Activated CD4-positive, alpha-beta memory T cell treated with anti-CD3 and anti-CD28 coated beads for 36 hours (primary cell): Measurements from ENCODE around the gene SAMD9. TPM values are rescaled to one million over a fixed set of nuclear protein-coding genes. Genes with fewer than 3 reads are reported as not detected.

ENCODE experiments used
- CTCF ChIA-PET: fragments of 350-600 bp; sonication (Branson Sonifier 250); formaldehyde crosslinking; loops from one replicate; lab custom pipeline; 2021; ENCODE audit warnings: antibody characterized with exemption, inconsistent platforms; lab: Charles Lee
- POLR2A ChIA-PET: fragments of 350-600 bp; sonication (Branson Sonifier 250); formaldehyde crosslinking; loops from one replicate; lab custom pipeline; 2021; ENCODE audit warnings: antibody characterized with exemption; lab: Charles Lee
- DNase-seq: peaks from one replicate; pipeline ENCODE4 v3.0.0-alpha.2; 2020
- H3K27ac Mint-ChIP-seq: one replicate; pipeline ENCODE4 v1.8.0; 2021; ENCODE audit warnings: mixed read lengths
- H3K27me3 Mint-ChIP-seq: one replicate; pipeline ENCODE4 v1.8.0; 2021; ENCODE audit warnings: mixed read lengths
- H3K36me3 Mint-ChIP-seq: one replicate; pipeline ENCODE4 v1.8.0; 2021; ENCODE audit warnings: mixed read lengths
- H3K4me1 Mint-ChIP-seq: one replicate; pipeline ENCODE4 v1.8.0; 2021; ENCODE audit warnings: low read depth, mixed read lengths
- H3K4me3 Mint-ChIP-seq: one replicate; pipeline ENCODE4 v1.8.0; 2021; ENCODE audit warnings: mild to moderate bottlenecking, mixed read lengths
- H3K9me3 Mint-ChIP-seq: one replicate; pipeline ENCODE4 v1.8.0; 2021; ENCODE audit warnings: mixed read lengths
- intact Hi-C: fragments of 100-400 bp; cut with micrococcal nuclease; formaldehyde crosslinking; loops from one replicate; pipeline ENCODE4 v1.15.1; 2023
- total RNA-seq, 2 experiments: library from RNA; stranded (reverse); gene quantifications; one replicate each; pipeline ENCODE4 v1.2.3, GENCODE V29; 2021

Gene SAMD9
- 1 to 10 TPM; 6.9 to 7.2 TPM for total RNA-seq

DNA sequence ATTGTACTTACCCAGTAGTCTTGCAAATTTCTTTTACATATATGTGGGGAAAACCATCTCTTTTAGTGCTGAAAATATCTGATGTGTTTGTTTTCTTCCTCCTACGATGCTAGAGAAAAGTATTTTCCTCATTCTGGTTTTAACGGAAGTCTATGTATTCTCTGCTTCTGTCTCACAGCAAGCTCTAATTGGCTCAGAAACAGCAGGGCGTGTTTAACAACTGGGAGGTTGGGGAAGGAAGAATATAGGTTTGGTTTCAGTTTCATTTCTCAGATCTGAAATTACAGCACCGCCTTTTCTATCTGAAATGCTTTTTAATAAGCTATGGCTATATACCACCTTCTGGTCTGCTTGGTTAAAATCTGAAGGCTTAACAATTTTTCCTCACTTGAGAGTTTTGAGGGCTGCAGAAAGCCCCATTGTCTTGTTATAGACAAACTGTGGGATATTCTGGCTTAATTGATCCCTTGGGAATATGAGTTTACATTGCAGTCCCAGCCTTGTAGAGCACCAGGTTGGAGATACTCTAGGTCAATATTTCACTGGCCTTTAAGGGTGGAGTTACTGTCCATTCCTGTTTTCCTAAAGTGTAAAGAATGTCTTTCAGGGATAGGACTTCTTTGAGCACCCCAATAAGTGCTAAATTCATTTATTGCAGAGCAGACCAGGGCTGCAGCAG, at the start of gene SAMD9:
TSS of gene SAMD9 (minus strand) at position 128 of the 679 bp plus-strand sequence. CDS start 11,882 bp downstream, outside the sequence.
- Mint-ChIP-seq H3K36me3 (peaks cover 32% of the 10 kb centered on the region), H3K9me3 (peaks cover 24% of the 10 kb centered on the region), H3K4me3 (peak within 1 kb of the TSS; percentile 69), H3K27ac (peak within 1 kb of the TSS; percentile 69), H3K27me3 (no peaks in the 10 kb centered on the region), H3K4me1 (peaks cover 50% of the 10 kb centered on the region)
- intact Hi-C loops, result loop anchor here (1.0 to 5.0 kb wide), 8 partner anchors 47 to 884 kb away; partner anchors contain the start of genes BET1 and VPS50
- POLR2A ChIA-PET, result interaction anchor here (1.4 kb wide), 1 partner anchor 29 kb away, joined by 4 read pairs; no protein-coding TSS in a partner anchor
- CTCF ChIA-PET, result interaction anchor here (1.1 to 1.7 kb wide), 4 partner anchors 68 to 670 kb away, joined by 4 to 8 read pairs (median 5); partner anchors contain the start of gene GATAD1
- peak; percentile 55 for DNase-seq

DNA sequence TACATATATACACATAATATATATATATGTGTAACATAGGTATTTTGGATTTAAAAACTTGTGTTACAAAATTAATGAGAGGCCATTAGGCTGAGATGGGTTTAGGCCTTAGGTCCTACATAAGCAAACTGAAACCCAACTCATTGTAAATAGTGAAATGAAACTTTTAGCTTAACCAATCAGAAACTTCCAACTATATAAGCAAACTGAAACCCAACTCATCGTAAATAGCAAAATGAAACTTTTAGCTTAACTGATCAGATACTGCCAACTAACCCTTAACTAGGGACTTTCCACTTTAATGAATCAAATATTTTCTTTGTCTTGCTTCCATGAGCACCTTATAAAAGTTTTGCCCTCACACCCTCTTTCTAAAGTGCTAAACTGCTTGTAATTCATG, 47.7 kb upstream of the SAMD9 start:
- no peak overlapping the region for H3K4me3 Mint-ChIP-seq
- no peak overlapping the region for H3K27ac Mint-ChIP-seq
- peaks cover 10% of the 10 kb centered on the region for H3K36me3 Mint-ChIP-seq
- H3K4me1 Mint-ChIP-seq, result peaks cover 9% of the 10 kb centered on the region
- CTCF ChIA-PET, result interaction anchor here (0.7 kb wide), 1 partner anchor 12 kb away, joined by 3 read pairs; no protein-coding TSS in a partner anchor
- POLR2A ChIA-PET, result no interaction called here
- DNase-seq, result no peak
- intact Hi-C loops, result loop anchor here (1.0 kb wide), 2 partner anchors 20 to 47 kb away; no protein-coding TSS in a partner anchor
- peaks cover 39% of the 10 kb centered on the region for H3K9me3 Mint-ChIP-seq
- H3K27me3 Mint-ChIP-seq, result no peaks in the 10 kb centered on the region

DNA sequence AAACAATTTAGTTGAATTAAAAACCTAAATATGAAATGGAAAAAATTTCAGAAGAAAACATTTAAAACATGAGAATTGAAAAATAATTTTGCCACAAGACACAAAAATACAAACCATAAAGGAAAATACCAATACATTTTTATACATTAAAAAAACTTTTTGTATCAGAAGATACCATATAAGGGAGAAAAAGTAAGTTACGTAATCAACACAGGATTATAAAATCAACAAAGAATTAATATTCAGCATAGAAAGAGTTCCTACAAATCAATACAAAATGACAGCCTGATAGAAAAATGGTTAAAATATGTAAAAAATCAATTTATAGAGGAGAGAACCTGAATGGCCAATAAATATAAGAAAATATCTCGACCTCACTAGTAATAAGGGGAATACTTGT, 47.0 kb upstream of the SAMD9 start:
- H3K4me3 Mint-ChIP-seq, result no peak overlapping the region
- H3K36me3 Mint-ChIP-seq, result peaks cover 10% of the 10 kb centered on the region
- no peak overlapping the region for H3K27ac Mint-ChIP-seq
- H3K9me3 Mint-ChIP-seq, result peaks cover 39% of the 10 kb centered on the region
- CTCF ChIA-PET, result interaction anchor here (0.7 kb wide), 1 partner anchor 11 kb away, joined by 3 read pairs; no protein-coding TSS in a partner anchor
- intact Hi-C loops, result loop anchor here (1.0 kb wide), 2 partner anchors 21 to 46 kb away; no protein-coding TSS in a partner anchor
- no peak for DNase-seq
- POLR2A ChIA-PET, result no interaction called here
- peaks cover 9% of the 10 kb centered on the region for H3K4me1 Mint-ChIP-seq
- H3K27me3 Mint-ChIP-seq, result no peaks in the 10 kb centered on the region

DNA sequence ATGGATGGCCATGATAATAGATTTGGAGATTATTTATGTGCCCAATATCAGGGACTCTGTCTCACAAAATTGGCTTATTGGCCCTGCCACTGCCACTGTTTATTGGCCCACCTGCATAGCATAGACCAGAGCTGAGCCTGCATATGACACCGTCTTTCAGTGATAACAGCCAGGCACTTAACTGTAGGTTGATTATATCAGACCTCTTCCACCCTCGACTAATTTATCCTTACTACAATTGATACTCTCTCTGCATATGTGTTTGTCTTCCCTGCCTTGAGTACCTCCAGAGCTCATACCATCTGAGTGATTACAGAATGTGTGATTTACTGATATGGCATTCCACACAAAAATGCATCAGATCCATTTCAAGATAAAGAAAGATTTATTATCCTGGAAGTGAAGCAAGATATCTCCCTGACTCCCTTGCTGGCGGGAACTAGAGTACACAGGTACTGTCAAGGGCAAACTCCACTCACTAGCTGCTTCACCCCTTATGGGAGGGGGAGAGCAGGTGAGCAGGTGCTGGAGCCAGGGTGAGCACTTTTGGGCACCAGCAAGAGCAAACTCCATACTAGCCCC, 43.5 kb upstream of the SAMD9 start:
- no peak overlapping the region for H3K4me3 Mint-ChIP-seq
- H3K36me3 Mint-ChIP-seq, result peaks cover 7% of the 10 kb centered on the region
- intact Hi-C loops, result no loop called here
- no peaks in the 10 kb centered on the region for H3K27me3 Mint-ChIP-seq
- H3K27ac Mint-ChIP-seq, result no peak overlapping the region
- DNase-seq, result no peak
- ChIA-PET CTCF (no interaction called here), POLR2A (no interaction called here)
- peaks cover 17% of the 10 kb centered on the region for H3K9me3 Mint-ChIP-seq
- peaks cover 9% of the 10 kb centered on the region for H3K4me1 Mint-ChIP-seq

DNA sequence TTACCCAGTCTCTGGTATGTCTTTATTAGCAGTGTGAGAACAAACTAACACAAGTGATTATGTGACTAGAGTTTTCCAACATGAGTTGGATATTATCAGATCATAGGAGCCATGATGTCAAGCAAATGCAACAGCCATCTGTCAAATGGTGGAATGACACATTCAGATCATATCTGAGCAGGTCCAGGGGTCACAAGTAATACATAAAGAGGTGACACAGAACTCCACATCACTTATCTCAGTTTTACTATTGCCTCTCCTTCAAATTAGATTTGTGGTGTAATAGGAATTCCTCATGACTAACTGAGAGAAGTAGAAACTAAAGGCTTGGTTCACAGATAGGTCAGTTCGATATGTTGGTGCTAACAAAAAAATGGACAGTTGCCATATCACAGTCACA, 42.6 kb upstream of the SAMD9 start:
- intact Hi-C loops, result no loop called here
- Mint-ChIP-seq H3K4me1 (peaks cover 2% of the 10 kb centered on the region), H3K27me3 (no peaks in the 10 kb centered on the region), H3K9me3 (peaks cover 17% of the 10 kb centered on the region), H3K27ac (no peak overlapping the region), H3K36me3 (peaks cover 7% of the 10 kb centered on the region), H3K4me3 (no peak overlapping the region)
- DNase-seq, result no peak
- ChIA-PET CTCF (no interaction called here), POLR2A (no interaction called here)

DNA sequence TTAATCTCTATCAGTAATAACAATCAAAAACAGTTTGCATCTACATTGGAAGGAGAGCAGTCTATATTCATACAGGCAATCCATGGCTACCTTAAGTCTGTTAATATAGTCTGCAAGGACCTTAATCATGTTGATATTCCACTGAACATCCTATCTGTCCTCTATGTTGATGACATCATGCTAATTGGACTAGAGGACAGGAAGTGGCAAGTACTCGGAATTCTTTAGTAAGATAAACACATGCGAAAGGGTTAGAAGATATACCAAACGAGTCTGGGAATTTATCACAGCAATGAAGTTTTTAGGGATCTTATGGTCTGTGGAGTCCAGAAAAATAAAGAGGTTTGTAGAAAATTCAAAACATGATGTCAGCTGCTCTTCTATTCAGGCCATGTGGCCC, 41.7 kb upstream of the SAMD9 start:
- Mint-ChIP-seq H3K36me3 (peaks cover 7% of the 10 kb centered on the region), H3K27me3 (no peaks in the 10 kb centered on the region), H3K4me1 (peaks cover 2% of the 10 kb centered on the region), H3K9me3 (peaks cover 17% of the 10 kb centered on the region), H3K4me3 (no peak overlapping the region), H3K27ac (no peak overlapping the region)
- DNase-seq, result no peak
- ChIA-PET POLR2A (no interaction called here), CTCF (no interaction called here)
- intact Hi-C loops, result no loop called here

DNA sequence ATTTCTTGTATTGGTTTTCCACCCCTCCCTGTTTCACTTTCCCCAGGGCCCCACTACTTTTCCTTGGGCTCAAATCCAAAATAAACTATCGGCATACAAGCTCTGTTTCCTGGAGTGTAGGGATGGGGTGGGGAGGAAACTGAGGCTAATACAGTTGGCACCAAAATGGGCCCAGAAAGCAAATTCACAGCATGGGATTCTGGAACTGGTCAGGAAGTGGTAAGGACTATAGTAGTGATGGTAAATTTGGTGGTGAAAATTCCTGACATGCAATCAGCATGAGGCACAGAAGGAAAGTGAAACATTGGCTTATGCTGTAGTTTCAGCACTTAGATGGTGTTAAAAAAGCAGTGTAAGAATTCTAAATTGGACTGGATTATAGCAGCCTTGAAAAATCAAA, 39.1 kb upstream of the SAMD9 start:
- peaks cover 2% of the 10 kb centered on the region for H3K4me1 Mint-ChIP-seq
- no peak overlapping the region for H3K4me3 Mint-ChIP-seq
- POLR2A ChIA-PET, result no interaction called here
- DNase-seq, result no peak
- intact Hi-C loops, result no loop called here
- H3K27ac Mint-ChIP-seq, result no peak overlapping the region
- peaks cover 7% of the 10 kb centered on the region for H3K9me3 Mint-ChIP-seq
- CTCF ChIA-PET, result interaction anchor here (0.6 kb wide), 1 partner anchor 16 kb away, joined by 3 read pairs; no protein-coding TSS in a partner anchor
- peaks cover under 1% of the 10 kb centered on the region for H3K36me3 Mint-ChIP-seq
- no peaks in the 10 kb centered on the region for H3K27me3 Mint-ChIP-seq

DNA sequence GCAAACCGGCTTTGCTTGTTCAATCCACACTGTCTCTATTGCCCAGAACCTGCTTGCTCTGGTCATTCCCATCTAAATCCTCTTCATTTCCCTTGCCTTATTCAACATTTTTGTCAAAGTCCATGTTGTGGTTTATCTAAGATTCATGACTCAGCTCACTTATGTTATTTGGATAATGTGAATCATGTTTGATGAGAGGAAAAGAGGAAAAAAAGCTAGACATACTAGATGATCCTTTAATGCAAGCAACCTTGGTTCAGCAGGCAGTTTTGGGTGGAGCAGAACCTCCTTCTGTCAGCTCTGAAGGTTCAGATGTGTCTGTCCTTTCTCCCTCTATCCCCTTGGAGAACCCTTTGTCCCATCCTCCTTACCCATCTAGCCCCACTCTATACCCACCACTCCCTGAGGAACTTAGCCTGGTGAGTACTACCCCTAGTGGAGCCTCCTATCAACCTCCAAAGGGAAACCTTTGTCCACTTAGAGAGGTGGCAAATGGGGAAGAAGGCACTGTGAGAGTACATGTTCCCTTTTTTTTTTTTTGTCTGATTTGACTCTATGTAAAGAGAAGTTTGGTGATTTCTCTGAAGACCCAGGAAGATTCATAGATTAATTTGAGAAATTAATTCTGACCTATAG, 32.5 kb upstream of the SAMD9 start:
- Mint-ChIP-seq H3K36me3 (peaks cover 10% of the 10 kb centered on the region), H3K27me3 (no peaks in the 10 kb centered on the region), H3K4me1 (peaks cover 26% of the 10 kb centered on the region), H3K9me3 (no peaks in the 10 kb centered on the region), H3K27ac (no peak overlapping the region), H3K4me3 (no peak overlapping the region)
- ChIA-PET POLR2A (no interaction called here), CTCF (no interaction called here)
- DNase-seq, result no peak
- intact Hi-C loops, result no loop called here

DNA sequence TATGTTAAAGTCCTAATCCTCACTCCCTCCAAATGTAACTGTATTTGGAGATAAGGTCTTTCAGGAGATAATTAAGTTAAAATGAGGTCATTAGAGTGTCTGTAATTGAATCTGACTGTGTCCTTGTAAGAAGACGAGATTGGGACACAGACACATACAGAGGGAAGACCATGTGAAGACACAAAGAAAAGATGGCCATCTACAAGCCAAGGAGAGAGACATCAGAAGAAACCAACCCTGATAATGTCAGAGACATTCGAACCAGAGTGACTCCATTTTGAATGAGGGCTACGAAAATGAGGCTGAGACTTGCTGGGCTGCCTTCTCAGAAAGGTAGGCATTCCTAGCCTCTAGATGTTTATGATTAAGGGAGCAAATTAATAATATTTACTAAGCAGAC, 30.9 kb upstream of the SAMD9 start:
- ChIA-PET POLR2A (no interaction called here), CTCF (no interaction called here)
- Mint-ChIP-seq H3K9me3 (no peaks in the 10 kb centered on the region), H3K4me1 (peaks cover 27% of the 10 kb centered on the region), H3K27ac (peak overlapping the region; percentile 69), H3K27me3 (no peaks in the 10 kb centered on the region), H3K36me3 (peaks cover 16% of the 10 kb centered on the region), H3K4me3 (peak overlapping the region; percentile 84)
- intact Hi-C loops, result loop anchor here (1.0 to 5.0 kb wide), 3 partner anchors 33 to 244 kb away; no protein-coding TSS in a partner anchor
- DNase-seq, result no peak

DNA sequence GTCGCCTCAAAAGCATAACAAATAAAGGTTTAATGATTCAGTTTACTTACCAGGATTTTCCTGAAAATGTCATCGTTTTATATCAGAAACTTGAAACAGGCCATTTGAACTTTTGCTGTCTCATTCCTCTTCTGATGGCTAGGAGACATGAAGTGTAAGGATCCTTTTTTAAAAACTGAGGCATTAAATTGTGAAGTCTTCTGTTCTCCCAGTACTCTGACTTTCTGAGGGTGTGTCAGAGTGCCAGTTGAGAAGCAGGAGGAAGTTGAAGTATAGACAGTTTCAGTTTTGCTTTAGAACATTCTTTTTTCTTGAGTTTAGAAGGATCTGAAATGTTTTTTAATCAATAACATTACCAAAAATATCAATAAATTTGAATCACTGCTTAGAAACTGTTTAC, 30.4 kb upstream of the SAMD9 start, which contains the start of gene SAMD9L:
TSS of gene SAMD9L (minus strand) at position 242 of the 400 bp plus-strand sequence. CDS start 12,414 bp downstream, outside the sequence.
- Mint-ChIP-seq H3K27me3 (no peaks in the 10 kb centered on the region), H3K36me3 (peaks cover 19% of the 10 kb centered on the region), H3K4me3 (peak within 1 kb of the TSS; percentile 84), H3K27ac (peak within 1 kb of the TSS; percentile 82), H3K4me1 (peaks cover 27% of the 10 kb centered on the region), H3K9me3 (no peaks in the 10 kb centered on the region)
- intact Hi-C loops, result loop anchor here (1.0 to 5.0 kb wide), 3 partner anchors 33 to 244 kb away; no protein-coding TSS in a partner anchor
- CTCF ChIA-PET, result interaction anchor here (0.6 to 1.8 kb wide), 2 partner anchors 80 to 243 kb away, joined by 3 to 6 read pairs; no protein-coding TSS in a partner anchor
- POLR2A ChIA-PET, result no interaction called here
- DNase-seq, result no peak

DNA sequence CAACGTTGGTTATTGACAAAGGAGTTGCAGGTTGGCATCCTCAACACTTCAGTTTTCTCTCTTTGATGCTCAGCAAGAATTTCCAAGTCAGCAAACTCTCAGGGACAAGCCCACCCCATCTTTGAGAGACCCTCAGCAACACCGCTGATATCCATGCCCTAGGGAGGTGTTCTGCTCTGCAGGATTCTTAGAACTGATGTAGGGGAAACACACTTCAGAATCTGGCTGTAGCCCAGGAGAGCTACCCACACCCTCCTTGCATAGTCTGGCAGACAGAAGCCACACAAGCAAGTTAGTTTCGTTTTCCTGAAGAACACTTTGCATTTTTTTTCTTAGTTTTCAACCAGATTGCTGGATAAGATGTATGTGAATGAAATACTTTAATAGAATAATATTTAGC, 29.6 kb upstream of the SAMD9 start:
- POLR2A ChIA-PET, result no interaction called here
- H3K27ac Mint-ChIP-seq, result peak overlapping the region; percentile 82
- H3K9me3 Mint-ChIP-seq, result no peaks in the 10 kb centered on the region
- CTCF ChIA-PET, result interaction anchor here (1.8 kb wide), 1 partner anchor 81 kb away, joined by 6 read pairs; no protein-coding TSS in a partner anchor
- H3K4me1 Mint-ChIP-seq, result peaks cover 27% of the 10 kb centered on the region
- H3K4me3 Mint-ChIP-seq, result peak overlapping the region; percentile 84
- DNase-seq, result peak; percentile 55
- peaks cover 20% of the 10 kb centered on the region for H3K36me3 Mint-ChIP-seq
- no peaks in the 10 kb centered on the region for H3K27me3 Mint-ChIP-seq
- intact Hi-C loops, result loop anchor here (1.0 to 5.0 kb wide), 2 partner anchors 40 to 85 kb away; partner anchors contain the start of gene VPS50
